Parathyroid adenoma (tissue), 2 donors: ENCODE results near the gene ZNF672.
A peak's percentile ranks its signal among the peaks of the same experiment; 100 is the strongest.

ENCODE experiments used
- H2AFZ ChIP-seq: fragments of 300-600 bp; sonication (generic); one replicate; pipeline ENCODE4 v1.7.0; 2017; ENCODE audit warnings: antibody characterized with exemption, mild to moderate bottlenecking
- H3K27ac ChIP-seq: fragments of 300-600 bp; sonication (generic); one replicate; pipeline ENCODE4 v1.7.0; 2017
- H3K27me3 ChIP-seq: fragments of 300-600 bp; sonication (generic); one replicate; pipeline ENCODE4 v1.7.0; 2017; ENCODE audit warnings: low read length; ENCODE audit not compliant: control insufficient read depth, insufficient read depth
- H3K36me3 ChIP-seq: fragments of 300-600 bp; sonication (generic); one replicate; pipeline ENCODE4 v1.7.0; 2017; ENCODE audit warnings: low read length; ENCODE audit not compliant: control insufficient read depth, insufficient read depth
- H3K4me1 ChIP-seq: fragments of 300-600 bp; sonication (generic); one replicate; pipeline ENCODE4 v1.7.0; 2017; ENCODE audit warnings: control low read depth
- H3K4me2 ChIP-seq: fragments of 300-600 bp; sonication (generic); one replicate; pipeline ENCODE4 v1.7.0; 2017; ENCODE audit warnings: low read length
- H3K4me3 ChIP-seq: fragments of 300-600 bp; sonication (generic); one replicate; pipeline ENCODE4 v1.7.0; 2017; ENCODE audit warnings: low read depth, low read length
- H3K79me2 ChIP-seq: fragments of 300-600 bp; sonication (generic); one replicate; pipeline ENCODE4 v1.7.0; 2017; ENCODE audit warnings: control low read depth
- H3K9ac ChIP-seq: fragments of 300-600 bp; sonication (generic); one replicate; pipeline ENCODE4 v1.7.0; 2017; ENCODE audit warnings: mild to moderate bottlenecking
- H3K9me3 ChIP-seq: fragments of 300-600 bp; sonication (generic); one replicate; pipeline ENCODE4 v1.7.0; 2017; ENCODE audit warnings: low read length; ENCODE audit not compliant: control insufficient read depth
- CTCF ChIP-seq: fragments of 300-600 bp; sonication (generic); IDR thresholded peaks from one replicate; pipeline ENCODE4 v1.7.0; 2017; ENCODE audit warnings: antibody characterized with exemption, mild to moderate bottlenecking
- donor health status: primary hyperparathyroidism.

The ZNF672 gene

GRCh38 chr1:248871837-248872401 is 33.9 kb downstream of the ZNF672 start:
- no peak overlapping the region for H3K4me2 ChIP-seq
- H3K9ac ChIP-seq = no peak overlapping the region
- H3K79me2 ChIP-seq = no peaks in the 10 kb centered on the region
- peak overlapping the region; percentile 42 for H2AFZ ChIP-seq
- no peaks in the 10 kb centered on the region for H3K27me3 ChIP-seq
- no peak for TF ChIP-seq CTCF
- H3K9me3 ChIP-seq = no peaks in the 10 kb centered on the region
- H3K36me3 ChIP-seq = no peaks in the 10 kb centered on the region
- no peaks in the 10 kb centered on the region for H3K4me1 ChIP-seq
- H3K27ac ChIP-seq = no peak overlapping the region
- no peak overlapping the region for H3K4me3 ChIP-seq

- H3K9me3 ChIP-seq = no peaks in the 10 kb centered on the region
- H3K27ac ChIP-seq = peak overlapping the region; percentile 90
- no peaks in the 10 kb centered on the region for H3K36me3 ChIP-seq
- no peak for TF ChIP-seq CTCF
- no peaks in the 10 kb centered on the region for H3K27me3 ChIP-seq
- H3K4me1 ChIP-seq = no peaks in the 10 kb centered on the region
- peak overlapping the region; percentile 81 for H3K4me2 ChIP-seq
- peak overlapping the region; percentile 13 for H3K9ac ChIP-seq
- H3K4me3 ChIP-seq = peak overlapping the region; percentile 73
- no peaks in the 10 kb centered on the region for H3K79me2 ChIP-seq
- peak overlapping the region; percentile 96 for H2AFZ ChIP-seq
Measured at GRCh38 chr1:248872752-248873408, 34.9 kb downstream of the ZNF672 start.

GRCh38 chr1:248873409-248873992 is 35.5 kb downstream of the ZNF672 start:
- no peaks in the 10 kb centered on the region for H3K4me1 ChIP-seq
- no peaks in the 10 kb centered on the region for H3K79me2 ChIP-seq
- H3K9ac ChIP-seq = peak overlapping the region; percentile 13
- no peaks in the 10 kb centered on the region for H3K9me3 ChIP-seq
- H3K4me2 ChIP-seq = peak overlapping the region; percentile 81
- H3K4me3 ChIP-seq = peak overlapping the region; percentile 73
- TF ChIP-seq CTCF = no peak
- peak overlapping the region; percentile 96 for H2AFZ ChIP-seq
- H3K27me3 ChIP-seq = no peaks in the 10 kb centered on the region
- H3K27ac ChIP-seq = peak overlapping the region; percentile 90
- H3K36me3 ChIP-seq = no peaks in the 10 kb centered on the region

- Histone ChIP-seq H3K27ac (peak overlapping the region; percentile 90), H3K9me3 (no peaks in the 10 kb centered on the region), H3K36me3 (no peaks in the 10 kb centered on the region), H3K4me2 (peak overlapping the region; percentile 81), H3K79me2 (no peaks in the 10 kb centered on the region), H2AFZ (peak overlapping the region; percentile 96), H3K27me3 (no peaks in the 10 kb centered on the region), H3K9ac (no peak overlapping the region), H3K4me3 (peak overlapping the region; percentile 73), H3K4me1 (no peaks in the 10 kb centered on the region)
- no peak for TF ChIP-seq CTCF
Measured at GRCh38 chr1:248873993-248874533, 36.0 kb downstream of the ZNF672 start.
